Smooth muscle cell of trachea (primary cell): ENCODE results near the gene DEFB126. TPM values are rescaled to one million over a fixed set of nuclear protein-coding genes. Genes with fewer than 3 reads are reported as not detected.

ENCODE experiments used
- total RNA-seq: library from RNA; depleted of rRNA; stranded (reverse); fragments of >200 nt; gene quantifications from 2 replicates; pipeline ENCODE4 v1.2.1, GENCODE V29; 2014

DEFB126 gene
- total RNA-seq: not detected in 2 replicates

DNA sequence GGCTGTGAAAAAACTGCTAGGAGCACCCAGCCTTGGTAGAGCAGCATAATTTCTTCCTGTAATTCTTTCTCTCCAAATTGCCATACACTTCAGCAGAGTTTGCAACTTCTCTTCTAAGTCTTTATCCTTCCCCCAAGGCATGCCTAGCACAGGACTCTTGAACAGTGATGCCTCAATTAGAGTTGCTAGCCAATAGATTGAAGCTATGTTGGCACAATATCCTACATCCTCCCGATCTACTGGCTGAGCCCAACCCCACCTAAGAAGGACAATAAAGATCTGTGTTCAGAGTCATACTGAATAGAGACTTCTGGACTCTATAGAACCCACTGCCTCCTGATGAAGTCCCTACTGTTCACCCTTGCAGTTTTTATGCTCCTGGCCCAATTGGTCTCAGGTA is at the start of gene DEFB126:
DEFB126 (plus strand) TSS at position 301 of the 400 bp plus-strand sequence; CDS start at position 340, 39 bp downstream.

GRCh38 chr20:157154-157553 is 14.8 kb downstream of the DEFB126 start, which contains the start of gene DEFB127:
Gene DEFB127 (plus strand): TSS chr20:157454. CDS start chr20:157545, 91 bp downstream.

DNA sequence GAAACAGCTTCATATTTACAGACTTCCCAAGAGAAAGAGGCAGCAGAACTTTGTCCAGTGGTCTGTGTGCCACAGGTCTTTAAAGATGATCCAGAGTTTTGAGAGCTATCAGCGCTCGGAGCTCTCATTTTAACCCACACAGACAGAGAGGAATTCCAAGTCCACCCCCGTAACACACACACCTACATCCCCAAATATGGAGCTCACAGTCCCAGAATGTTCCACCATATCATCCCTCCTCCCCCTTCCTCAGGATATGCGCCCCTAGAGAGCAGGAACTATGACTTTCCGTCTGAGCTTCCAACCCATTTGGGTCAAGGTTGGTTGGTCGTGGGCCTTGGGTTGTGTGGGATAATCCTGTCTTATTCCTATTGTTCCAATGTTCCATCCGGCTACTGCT is 47.2 kb downstream of the DEFB126 start, which contains the start of gene DEFB128:
DEFB128 (minus strand) TSS at position 101 of the 400 bp plus-strand sequence; CDS start at position 13, 88 bp downstream.

Other genes with a start within 250 kb of the DEFB126 start
- not detected in 2 replicates for gene DEFB125, start 54.9 kb upstream of the DEFB126 start, total RNA-seq
- gene DEFB127, start 14.9 kb downstream of the DEFB126 start, total RNA-seq: not detected in 2 replicates
- not detected in 2 replicates for gene DEFB128, start 47.1 kb downstream of the DEFB126 start, total RNA-seq
- not detected in 2 replicates for gene DEFB129, start 84.7 kb downstream of the DEFB126 start, total RNA-seq
- not detected in 2 replicates for gene DEFB132, start 115.1 kb downstream of the DEFB126 start, total RNA-seq
- 3.0 and 7.9 TPM in 2 replicates for gene C20orf96, start 148.2 kb downstream of the DEFB126 start, total RNA-seq
- 10.3 and 13.2 TPM in 2 replicates for gene ZCCHC3, start 155.0 kb downstream of the DEFB126 start, total RNA-seq
- gene SOX12, start 183.0 kb downstream of the DEFB126 start, total RNA-seq: 9.5 and 10.9 TPM in 2 replicates
- gene NRSN2, start 204.5 kb downstream of the DEFB126 start, total RNA-seq: 62.2 and 67.9 TPM in 2 replicates
- gene TRIB3, start 238.2 kb downstream of the DEFB126 start, total RNA-seq: 36.7 and 91.3 TPM in 2 replicates